EH (cell line): ENCODE data around the gene HMOX2.

Source experiments
- DNase-seq: peaks from one replicate; pipeline ENCODE4 v3.0.0-alpha.2; 2015; ENCODE audit warnings: low read depth

Gene HMOX2

GRCh38 chr16:4465977-4466779 lies 10.0 kb upstream of the HMOX2 start:
- DNase-seq, result no peak

GRCh38 chr16:4467916-4468315 lies 8.3 kb upstream of the HMOX2 start:
- DNase-seq, result no peak

- no peak for DNase-seq
These were observed 7.2 kb upstream of the HMOX2 start for GRCh38 chr16:4468972-4469371.

- DNase-seq, result no peak
These were observed 4.3 kb upstream of the HMOX2 start for GRCh38 chr16:4471869-4472268.

GRCh38 chr16:4472880-4473279 lies 3.3 kb upstream of the HMOX2 start:
- no peak for DNase-seq

DNA sequence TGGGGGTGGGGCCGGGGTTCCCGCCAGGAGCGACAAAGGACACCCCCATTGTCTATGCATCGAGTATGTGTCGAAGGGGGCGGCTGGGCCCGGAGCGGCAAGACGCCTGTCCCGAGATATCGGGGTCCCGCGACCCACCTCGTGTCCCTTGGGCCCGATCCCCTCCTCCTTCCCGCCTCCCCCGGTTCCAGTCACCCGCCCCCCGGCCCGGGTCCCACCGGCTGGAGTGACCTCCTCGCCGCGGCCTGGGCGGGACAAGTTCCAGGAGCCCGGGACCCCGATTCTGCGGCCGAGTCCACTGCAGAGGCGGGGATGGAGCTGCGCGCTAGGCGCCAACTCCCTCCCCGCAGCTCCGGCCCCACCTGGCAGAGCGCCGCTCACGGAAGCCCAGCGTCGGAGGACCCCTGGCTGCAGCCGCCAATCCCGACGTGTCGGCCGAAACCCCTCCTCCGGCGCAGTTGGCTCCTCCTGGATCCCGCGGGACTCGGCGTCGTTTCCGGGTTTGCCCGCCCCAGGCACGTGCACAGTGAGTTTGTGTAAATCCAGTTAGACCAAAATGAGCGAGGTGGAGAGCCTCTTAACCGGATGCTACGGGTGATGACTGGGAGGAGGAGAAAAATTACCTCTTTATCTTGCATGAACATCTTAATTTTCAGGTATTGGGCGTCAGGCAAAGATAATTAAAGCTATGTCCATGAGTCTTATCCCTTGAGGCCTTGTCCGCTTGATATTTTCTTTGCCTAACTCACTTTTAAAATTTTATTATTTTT lies 1.8 kb upstream of the HMOX2 start, which contains the start of gene NMRAL1:
Gene NMRAL1 (minus strand): TSS at position 434 of the 770 bp plus-strand sequence. CDS start 493 bp downstream, outside the sequence.
- peak; percentile 89 for DNase-seq

DNA sequence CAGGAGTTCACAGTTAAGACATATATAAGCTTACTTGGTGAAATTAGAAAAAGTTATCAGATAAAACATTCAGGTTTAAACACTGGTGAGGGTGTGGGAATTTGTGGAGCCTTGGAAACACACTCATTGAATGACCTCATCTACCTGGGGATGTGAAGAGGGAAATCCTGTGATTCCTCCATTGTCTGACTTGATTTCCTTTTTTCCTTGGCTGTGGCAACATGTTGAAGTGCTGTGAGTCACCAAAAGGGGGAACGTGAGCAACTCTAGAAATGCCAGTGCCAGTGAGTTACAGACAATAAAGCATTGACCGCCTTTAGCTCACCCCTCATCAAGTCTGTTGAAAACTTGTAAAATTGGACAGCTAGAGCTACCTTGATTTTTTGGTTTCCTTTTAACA lies 1.8 kb downstream of the HMOX2 start:
- DNase-seq, result peak; percentile 59

DNA sequence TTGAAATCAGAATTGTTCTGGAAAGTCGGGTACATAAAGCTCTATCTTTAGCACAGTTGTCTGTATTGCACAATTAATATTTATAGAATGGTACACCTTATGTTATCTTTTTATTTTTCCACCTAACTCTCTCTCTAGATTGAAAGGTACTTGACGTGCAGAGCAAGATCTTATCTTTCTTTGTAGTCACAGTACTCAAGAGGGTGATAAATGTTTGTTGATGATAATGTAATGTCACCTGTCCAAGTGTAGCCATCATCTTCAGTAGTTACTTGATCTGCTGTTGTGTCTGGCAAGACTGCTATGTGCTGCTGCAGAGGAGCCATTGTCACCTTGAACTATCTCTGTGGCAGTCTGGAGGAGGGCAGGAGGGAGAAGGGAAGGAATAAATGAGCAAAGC lies 5.3 kb downstream of the HMOX2 start:
- DNase-seq, result no peak

GRCh38 chr16:4481963-4482362 lies 5.8 kb downstream of the HMOX2 start:
- DNase-seq, result no peak

DNA sequence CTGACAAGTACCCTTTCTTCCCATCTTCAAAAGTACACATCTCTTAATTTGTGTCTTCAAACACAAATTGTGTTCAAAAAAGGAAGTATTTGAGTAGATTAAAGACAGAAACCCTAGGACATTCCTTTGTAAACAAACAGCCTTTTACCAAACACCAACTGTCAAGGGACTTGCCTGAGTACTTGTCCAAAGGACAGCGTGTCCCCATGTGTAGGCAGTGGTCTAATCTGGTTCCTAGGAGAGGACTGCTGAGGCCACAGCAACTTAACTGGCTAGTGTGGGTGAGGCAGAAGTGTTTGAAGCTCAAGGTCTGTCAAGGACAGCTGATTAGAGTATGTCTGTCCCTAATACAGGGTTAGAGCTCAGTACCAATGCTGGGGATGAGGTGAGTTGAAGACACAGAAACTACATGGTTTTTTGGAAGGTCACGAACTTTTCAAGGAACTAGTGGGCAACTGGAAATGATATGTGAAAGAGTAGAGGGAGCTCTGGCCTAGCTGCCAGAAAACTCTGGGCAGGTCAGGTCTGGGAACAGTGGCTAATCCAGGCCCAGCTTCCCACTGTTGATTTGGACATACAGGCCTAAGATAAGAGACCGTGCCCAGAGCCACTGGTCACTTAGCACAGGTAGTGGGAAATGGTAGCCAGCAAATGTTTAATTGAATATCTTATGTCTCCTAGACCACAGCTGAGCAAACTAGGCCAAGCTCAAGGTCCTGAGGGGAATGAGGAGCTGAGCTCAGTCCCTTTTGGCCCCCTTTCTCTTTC lies 10.1 kb downstream of the HMOX2 start:
- DNase-seq, result no peak

GRCh38 chr16:4487955-4488498 lies 11.8 kb downstream of the HMOX2 start:
- peak; percentile 73 for DNase-seq

- peak; percentile 32 for DNase-seq
These were observed 12.3 kb downstream of the HMOX2 start for GRCh38 chr16:4488499-4488967.

GRCh38 chr16:4489030-4489429 lies 12.8 kb downstream of the HMOX2 start:
- peak; percentile 87 for DNase-seq

- DNase-seq, result no peak
These were observed 15.7 kb downstream of the HMOX2 start for GRCh38 chr16:4491898-4492297.

GRCh38 chr16:4494746-4495490 lies 18.7 kb downstream of the HMOX2 start:
- DNase-seq, result peak; percentile 90

DNA sequence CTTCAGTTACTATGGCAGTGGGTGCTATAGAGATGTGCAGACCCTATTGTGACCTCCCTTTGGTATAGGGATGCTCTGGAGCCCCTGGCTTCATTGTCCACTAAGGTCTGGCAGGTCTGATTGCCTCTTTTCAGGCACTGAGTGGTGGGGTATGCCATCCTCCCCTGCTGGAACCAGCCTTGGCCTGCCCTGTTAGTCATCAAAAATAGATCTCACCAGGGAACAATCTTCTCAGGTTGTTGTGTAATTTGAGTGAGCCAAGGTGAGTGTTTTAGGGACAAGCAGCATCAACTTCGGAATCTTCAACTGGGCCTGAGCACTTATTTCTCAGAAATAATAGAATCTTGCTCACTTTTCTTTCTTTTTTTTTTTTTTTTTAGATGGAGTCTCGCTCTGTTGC lies 19.6 kb downstream of the HMOX2 start:
- DNase-seq, result no peak

- DNase-seq, result peak; percentile 85
These were observed 20.1 kb downstream of the HMOX2 start for GRCh38 chr16:4496305-4496704.

GRCh38 chr16:4498546-4499195 lies 22.5 kb downstream of the HMOX2 start:
- DNase-seq, result no peak

DNA sequence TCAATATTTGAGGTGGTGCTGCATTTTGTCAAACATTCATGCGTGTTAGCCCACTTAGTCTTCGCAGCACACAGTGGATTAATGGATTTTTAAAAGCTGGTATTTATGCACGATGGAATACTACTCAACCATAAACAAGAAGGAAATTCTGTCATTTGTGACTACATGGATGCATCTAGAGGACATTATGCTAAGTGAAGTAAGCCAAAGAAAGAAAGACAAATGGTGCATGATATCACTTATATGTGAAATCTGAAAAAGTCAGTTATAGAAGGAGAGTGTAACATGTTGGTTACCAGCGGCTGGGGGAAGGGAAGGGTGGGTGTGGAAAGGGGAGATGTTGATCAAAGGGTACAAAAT lies 23.0 kb downstream of the HMOX2 start:
- no peak for DNase-seq

GRCh38 chr16:4500272-4500671 lies 24.1 kb downstream of the HMOX2 start:
- DNase-seq, result peak; percentile 90

- DNase-seq, result peak; percentile 65
These were observed 24.9 kb downstream of the HMOX2 start for GRCh38 chr16:4501071-4501478.
